OCI-LY1 (cell line): ENCODE data around the gene STEAP4.

Experiments used
- H2AFZ ChIP-seq: fragments of 200-600 bp; sonication (generic), shearing (Covaris generic); 2 replicates; pipeline ENCODE4 v1.6.0; 2014; ENCODE audit warnings: antibody characterized with exemption, mild to moderate bottlenecking, low read length
- H3F3A ChIP-seq: fragments of 200-600 bp; sonication (generic), shearing (Covaris generic); 2 replicates; pipeline ENCODE4 v1.6.0; 2014; ENCODE audit warnings: mild to moderate bottlenecking, antibody characterized with exemption, low read length, moderate library complexity; ENCODE audit not compliant: insufficient read depth
- H3K27ac ChIP-seq: fragments of 200-600 bp; sonication (generic); 2 replicates; pipeline ENCODE4 v1.5.1; 2014; ENCODE audit warnings: low read length, mixed run types, mild to moderate bottlenecking, low read depth; ENCODE audit not compliant: poor library complexity, severe bottlenecking
- H3K27me3 ChIP-seq: fragments of 200-600 bp; sonication (generic); 2 replicates; pipeline ENCODE4 v1.6.0; 2014; ENCODE audit warnings: antibody characterized with exemption, mild to moderate bottlenecking, low read length, moderate library complexity; ENCODE audit not compliant: insufficient read depth
- H3K36me3 ChIP-seq: fragments of 200-600 bp; sonication (generic); 2 replicates; pipeline ENCODE4 v1.6.1; 2014; ENCODE audit warnings: mild to moderate bottlenecking, antibody characterized with exemption, low read length, moderate library complexity, mixed read lengths; ENCODE audit not compliant: insufficient read depth
- H3K4me1 ChIP-seq: fragments of 200-600 bp; sonication (generic); 2 replicates; pipeline ENCODE4 v1.5.1; 2014; ENCODE audit warnings: mild to moderate bottlenecking, low read length, moderate library complexity; ENCODE audit not compliant: insufficient read depth, severe bottlenecking
- H3K4me2 ChIP-seq: fragments of 200-600 bp; sonication (generic), shearing (Covaris generic); 2 replicates; pipeline ENCODE4 v1.6.1; 2014; ENCODE audit warnings: low read length
- H3K4me3 ChIP-seq: fragments of 200-600 bp; sonication (generic); 2 replicates; pipeline ENCODE4 v1.5.1; 2014; ENCODE audit warnings: low read length, low read depth, mild to moderate bottlenecking, mixed read lengths; ENCODE audit not compliant: poor library complexity, severe bottlenecking
- H3K79me2 ChIP-seq: fragments of 200-600 bp; shearing (Covaris generic); 2 replicates; pipeline ENCODE4 v1.6.1; 2016; ENCODE audit warnings: mixed run types, low read length, mixed read lengths; ENCODE audit not compliant: insufficient read depth
- H3K9ac ChIP-seq: fragments of 200-600 bp; sonication (generic), shearing (Covaris generic); 2 replicates; pipeline ENCODE4 v1.6.1; 2014; ENCODE audit warnings: mild to moderate bottlenecking, low read length, mixed read lengths
- H3K9me2 ChIP-seq: fragments of 200-600 bp; sonication (generic), shearing (Covaris generic); 2 replicates; pipeline ENCODE4 v1.6.1; 2014; ENCODE audit warnings: low read depth, mild to moderate bottlenecking, low read length, mixed read lengths
- H3K9me3 ChIP-seq: fragments of 200-600 bp; shearing (Covaris generic); 2 replicates; pipeline ENCODE4 v1.6.1; 2014; ENCODE audit warnings: low read length, mixed read lengths
- H4K20me1 ChIP-seq: fragments of 200-600 bp; sonication (generic), shearing (Covaris generic); 2 replicates; pipeline ENCODE4 v1.6.0; 2016; ENCODE audit warnings: mild to moderate bottlenecking, low read length; ENCODE audit not compliant: insufficient read depth
- EZH2 ChIP-seq: fragments of 200-600 bp; sonication (generic), shearing (Covaris generic); IDR thresholded peaks from 2 replicates; pipeline ENCODE4 v1.8.0; 2017; ENCODE audit warnings: borderline replicate concordance, mixed run types, mild to moderate bottlenecking, antibody characterized with exemption, low read length, moderate library complexity, mixed read lengths
- TF ChIP-seq, protein P1 (sequence below): fragments of 200-600 bp; sonication (generic), shearing (Covaris generic); IDR thresholded peaks from 2 replicates; pipeline ENCODE4 v1.5.1; 2017; ENCODE audit warnings: mild to moderate bottlenecking, antibody characterized with exemption, low read length, moderate library complexity, mixed read lengths

The STEAP4 gene

DNA sequence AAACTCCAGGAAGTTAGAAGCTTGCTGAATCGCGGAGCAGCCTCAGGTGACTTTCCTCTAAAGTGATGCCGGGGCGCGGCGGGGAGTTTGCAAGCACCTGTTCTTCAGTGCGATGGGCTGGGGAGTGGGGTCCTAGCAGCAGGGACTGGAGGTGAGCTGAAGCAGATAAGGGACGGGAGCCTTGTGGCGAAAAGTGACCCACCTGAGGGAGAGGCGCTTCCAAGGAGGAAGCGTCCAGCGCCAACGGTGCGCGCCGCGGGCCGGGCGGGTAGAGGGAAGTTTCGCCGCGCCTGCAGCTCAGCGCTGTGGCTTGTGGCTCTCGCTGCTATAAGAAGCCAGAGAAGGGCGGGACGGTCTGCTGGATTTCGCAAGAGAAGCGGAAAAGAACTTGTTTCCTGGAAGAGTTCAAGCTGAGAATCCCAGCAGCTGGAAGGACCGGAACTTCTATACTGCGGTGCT is at the start of gene STEAP4:
Gene STEAP4 (minus strand): TSS at position 305 of the 459 bp plus-strand sequence. CDS start 22,625 bp downstream, outside the sequence.
- H3K4me2 ChIP-seq = no peak within 1 kb of the TSS
- no peak within 1 kb of the TSS for H2AFZ ChIP-seq
- no peaks in the 10 kb centered on the region for H4K20me1 ChIP-seq
- H3K9me2 ChIP-seq = no peaks in the 10 kb centered on the region
- H3K9ac ChIP-seq = no peak within 1 kb of the TSS
- no peak within 1 kb of the TSS for H3K27ac ChIP-seq
- H3K27me3 ChIP-seq = no peaks in the 10 kb centered on the region
- H3K4me3 ChIP-seq = no peak within 1 kb of the TSS
- H3K9me3 ChIP-seq = no peaks in the 10 kb centered on the region
- H3K36me3 ChIP-seq = no peaks in the 10 kb centered on the region
- no peaks in the 10 kb centered on the region for H3F3A ChIP-seq
- TF ChIP-seq, protein P1, sequence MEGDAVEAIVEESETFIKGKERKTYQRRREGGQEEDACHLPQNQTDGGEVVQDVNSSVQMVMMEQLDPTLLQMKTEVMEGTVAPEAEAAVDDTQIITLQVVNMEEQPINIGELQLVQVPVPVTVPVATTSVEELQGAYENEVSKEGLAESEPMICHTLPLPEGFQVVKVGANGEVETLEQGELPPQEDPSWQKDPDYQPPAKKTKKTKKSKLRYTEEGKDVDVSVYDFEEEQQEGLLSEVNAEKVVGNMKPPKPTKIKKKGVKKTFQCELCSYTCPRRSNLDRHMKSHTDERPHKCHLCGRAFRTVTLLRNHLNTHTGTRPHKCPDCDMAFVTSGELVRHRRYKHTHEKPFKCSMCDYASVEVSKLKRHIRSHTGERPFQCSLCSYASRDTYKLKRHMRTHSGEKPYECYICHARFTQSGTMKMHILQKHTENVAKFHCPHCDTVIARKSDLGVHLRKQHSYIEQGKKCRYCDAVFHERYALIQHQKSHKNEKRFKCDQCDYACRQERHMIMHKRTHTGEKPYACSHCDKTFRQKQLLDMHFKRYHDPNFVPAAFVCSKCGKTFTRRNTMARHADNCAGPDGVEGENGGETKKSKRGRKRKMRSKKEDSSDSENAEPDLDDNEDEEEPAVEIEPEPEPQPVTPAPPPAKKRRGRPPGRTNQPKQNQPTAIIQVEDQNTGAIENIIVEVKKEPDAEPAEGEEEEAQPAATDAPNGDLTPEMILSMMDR = no peak
- no peak for TF ChIP-seq EZH2
- no peaks in the 10 kb centered on the region for H3K4me1 ChIP-seq
- H3K79me2 ChIP-seq = no peaks in the 10 kb centered on the region

GRCh38 chr7:88355011-88355410 is 48.3 kb upstream of the STEAP4 start:
- H3K27ac ChIP-seq = no peak overlapping the region
- H3K4me1 ChIP-seq = no peaks in the 10 kb centered on the region
- H3K36me3 ChIP-seq = no peaks in the 10 kb centered on the region
- TF ChIP-seq, protein P1 = no peak
- no peak for TF ChIP-seq EZH2
- no peak overlapping the region for H3K9ac ChIP-seq
- H3K4me3 ChIP-seq = no peak overlapping the region
- H4K20me1 ChIP-seq = no peaks in the 10 kb centered on the region
- H3K9me2 ChIP-seq = no peaks in the 10 kb centered on the region
- H3K27me3 ChIP-seq = no peaks in the 10 kb centered on the region
- no peak overlapping the region for H3K4me2 ChIP-seq
- no peaks in the 10 kb centered on the region for H3K9me3 ChIP-seq
- H3K79me2 ChIP-seq = no peaks in the 10 kb centered on the region
- H2AFZ ChIP-seq = no peak overlapping the region
- no peaks in the 10 kb centered on the region for H3F3A ChIP-seq

DNA sequence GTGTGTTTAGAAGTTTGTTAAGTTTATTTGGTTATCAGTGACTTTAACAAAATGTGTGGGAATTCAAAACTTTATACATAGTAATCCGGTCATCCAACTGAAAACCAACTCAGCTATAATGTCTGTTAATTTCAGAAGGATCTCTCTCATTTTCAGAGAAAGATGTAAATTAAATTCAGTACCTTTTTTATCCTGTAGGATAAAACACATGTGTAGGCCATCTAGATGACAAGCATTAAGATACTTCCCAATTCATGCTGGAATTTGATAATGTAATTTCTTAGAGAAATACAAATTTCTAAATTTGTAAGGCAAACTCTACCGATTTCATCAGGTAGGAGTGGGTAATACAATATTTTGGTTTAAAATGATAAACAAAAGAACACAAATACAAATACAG is 43.4 kb upstream of the STEAP4 start:
- TF ChIP-seq, protein P1 = no peak
- TF ChIP-seq EZH2 = no peak
- Histone ChIP-seq H3K9ac (no peak overlapping the region), H3K4me1 (no peaks in the 10 kb centered on the region)

More for the DNA sequence above, 43.4 kb upstream of the STEAP4 start:
- no peaks in the 10 kb centered on the region for H3K9me3 ChIP-seq
- H3K36me3 ChIP-seq = no peaks in the 10 kb centered on the region
- no peaks in the 10 kb centered on the region for H4K20me1 ChIP-seq
- H3K4me2 ChIP-seq = no peak overlapping the region
- no peaks in the 10 kb centered on the region for H3K79me2 ChIP-seq
- H3K27me3 ChIP-seq = no peaks in the 10 kb centered on the region
- H3K27ac ChIP-seq = no peak overlapping the region
- H3F3A ChIP-seq = no peaks in the 10 kb centered on the region
- no peak overlapping the region for H2AFZ ChIP-seq
- H3K4me3 ChIP-seq = no peak overlapping the region
- H3K9me2 ChIP-seq = no peaks in the 10 kb centered on the region
